ENCODE results near the gene CIP2A.

The CIP2A gene

DNA sequence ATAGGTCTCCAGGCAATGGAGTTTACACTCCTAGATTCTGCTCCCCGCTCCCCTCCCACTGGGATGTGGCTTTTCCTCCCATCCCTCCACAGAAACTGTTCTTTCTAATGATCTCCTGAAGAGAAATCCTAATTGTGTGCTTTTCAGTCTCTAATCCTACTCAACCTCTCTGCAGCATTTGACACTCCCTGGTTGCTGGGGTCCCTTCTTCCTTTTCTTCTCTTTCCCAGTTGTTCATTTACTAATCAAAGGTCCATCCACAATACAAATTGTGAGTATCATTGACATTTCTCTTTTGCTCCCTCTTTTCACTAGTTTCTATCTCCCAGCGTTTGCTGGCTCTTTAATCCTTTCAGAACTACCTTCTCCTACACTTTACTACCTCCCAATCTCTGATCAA is 72.4 kb downstream of the CIP2A start:
- no peak for DNase-seq (ENCODE audit: low read depth)
- TF ChIP-seq, protein P1, sequence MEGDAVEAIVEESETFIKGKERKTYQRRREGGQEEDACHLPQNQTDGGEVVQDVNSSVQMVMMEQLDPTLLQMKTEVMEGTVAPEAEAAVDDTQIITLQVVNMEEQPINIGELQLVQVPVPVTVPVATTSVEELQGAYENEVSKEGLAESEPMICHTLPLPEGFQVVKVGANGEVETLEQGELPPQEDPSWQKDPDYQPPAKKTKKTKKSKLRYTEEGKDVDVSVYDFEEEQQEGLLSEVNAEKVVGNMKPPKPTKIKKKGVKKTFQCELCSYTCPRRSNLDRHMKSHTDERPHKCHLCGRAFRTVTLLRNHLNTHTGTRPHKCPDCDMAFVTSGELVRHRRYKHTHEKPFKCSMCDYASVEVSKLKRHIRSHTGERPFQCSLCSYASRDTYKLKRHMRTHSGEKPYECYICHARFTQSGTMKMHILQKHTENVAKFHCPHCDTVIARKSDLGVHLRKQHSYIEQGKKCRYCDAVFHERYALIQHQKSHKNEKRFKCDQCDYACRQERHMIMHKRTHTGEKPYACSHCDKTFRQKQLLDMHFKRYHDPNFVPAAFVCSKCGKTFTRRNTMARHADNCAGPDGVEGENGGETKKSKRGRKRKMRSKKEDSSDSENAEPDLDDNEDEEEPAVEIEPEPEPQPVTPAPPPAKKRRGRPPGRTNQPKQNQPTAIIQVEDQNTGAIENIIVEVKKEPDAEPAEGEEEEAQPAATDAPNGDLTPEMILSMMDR (IDR thresholded peaks at IDR 0.05; ENCODE audit: low read depth, low read length, missing control alignments): no peak
- no peak overlapping the region for H3K4me3 ChIP-seq (ENCODE audit: low read depth, low read length)

DNA sequence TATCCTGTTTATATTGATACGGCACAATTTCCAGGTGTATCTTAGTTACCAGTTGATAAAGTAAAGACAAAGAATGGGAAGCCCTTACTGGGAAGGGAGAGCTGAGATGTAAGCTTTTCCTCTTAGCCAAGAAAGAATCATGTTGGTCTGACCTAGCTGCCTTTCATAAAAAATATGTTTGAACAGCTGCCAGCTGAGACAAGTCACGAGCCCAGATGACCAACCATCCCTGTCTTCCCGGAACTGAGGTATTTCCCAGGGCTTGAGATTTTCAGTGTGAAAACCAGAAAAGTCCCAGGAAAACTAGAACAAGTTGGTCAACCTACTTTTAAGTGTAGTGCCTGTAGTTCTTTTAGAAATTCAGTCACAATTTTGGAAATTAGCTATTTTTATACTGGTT is 75.3 kb downstream of the CIP2A start:
- no peak for DNase-seq (ENCODE audit: low read depth)
- TF ChIP-seq, protein P1 (IDR thresholded peaks at IDR 0.05; ENCODE audit: low read depth, low read length, missing control alignments): no peak
- no peak overlapping the region for H3K4me3 ChIP-seq (ENCODE audit: low read depth, low read length)

DNA sequence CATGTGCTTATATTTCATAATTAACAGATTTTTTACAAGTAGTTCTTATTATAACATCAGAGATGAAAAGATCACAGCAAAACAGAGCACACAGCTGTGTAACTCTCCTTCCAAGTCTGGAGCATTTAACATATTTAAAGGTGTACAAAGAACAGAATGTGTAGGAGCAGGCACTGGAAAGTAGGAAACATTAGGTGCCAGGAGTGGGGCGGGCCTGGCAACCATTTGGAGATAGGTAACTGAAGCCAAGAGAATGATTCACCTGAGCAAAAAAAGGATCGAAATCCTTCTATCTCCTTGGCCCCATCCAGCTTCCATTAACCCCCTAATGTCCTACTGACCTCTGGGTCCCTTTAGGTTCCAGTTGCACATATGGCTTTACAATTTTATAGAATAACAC is 76.6 kb downstream of the CIP2A start:
- TF ChIP-seq, protein P1 (IDR thresholded peaks at IDR 0.05; ENCODE audit: low read depth, low read length, missing control alignments): no peak
- DNase-seq (ENCODE audit: low read depth): no peak

DNA sequence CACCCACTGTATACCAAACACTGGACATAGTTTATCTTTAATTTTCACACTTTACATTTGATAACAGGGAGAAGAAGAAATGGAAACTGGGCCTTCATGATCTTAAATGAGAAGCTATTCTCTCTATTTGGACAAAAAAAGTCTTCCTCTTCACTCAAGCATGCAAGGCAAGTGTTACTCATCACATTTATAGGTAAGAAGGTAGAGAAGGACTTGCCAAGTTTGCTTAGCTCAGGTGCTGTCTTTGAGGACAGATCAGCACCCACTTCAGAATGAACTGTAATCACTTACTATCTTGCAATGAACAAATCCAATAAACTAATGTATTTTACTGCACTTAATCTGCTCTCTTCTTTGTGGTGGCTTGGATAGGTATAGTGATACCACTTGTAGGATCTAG is 77.7 kb downstream of the CIP2A start:
- no peak overlapping the region for H3K4me3 ChIP-seq (ENCODE audit: low read depth, low read length)
- no peak for DNase-seq (ENCODE audit: low read depth)
- TF ChIP-seq, protein P1 (IDR thresholded peaks at IDR 0.05; ENCODE audit: low read depth, low read length, missing control alignments): no peak

More for the DNA sequence above, 76.6 kb downstream of the CIP2A start:
- H3K4me3 ChIP-seq (ENCODE audit: low read depth, low read length): no peak overlapping the region

DNA sequence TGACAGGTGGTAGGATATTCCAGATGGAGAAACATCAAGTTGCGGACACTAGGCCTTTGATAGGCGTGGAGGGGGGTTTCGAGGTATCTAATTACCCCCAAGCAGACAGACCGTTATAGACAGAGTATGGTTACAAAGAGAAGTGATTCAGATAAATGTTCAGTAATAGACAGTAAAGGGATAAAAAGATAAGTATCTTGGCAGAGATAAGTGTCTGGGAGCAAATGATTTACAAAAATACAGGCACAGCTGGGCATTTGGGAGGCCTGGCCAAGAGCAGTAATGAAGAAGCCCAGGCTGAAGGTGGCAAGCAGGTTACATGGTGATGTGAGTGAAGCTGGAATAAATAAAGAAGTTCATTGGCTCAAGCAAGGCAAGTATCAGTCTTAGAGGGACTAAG is 78.2 kb downstream of the CIP2A start:
- TF ChIP-seq, protein P1 (IDR thresholded peaks at IDR 0.05; ENCODE audit: low read depth, low read length, missing control alignments): no peak
- no peak overlapping the region for H3K4me3 ChIP-seq (ENCODE audit: low read depth, low read length)
- no peak for DNase-seq (ENCODE audit: low read depth)

DNA sequence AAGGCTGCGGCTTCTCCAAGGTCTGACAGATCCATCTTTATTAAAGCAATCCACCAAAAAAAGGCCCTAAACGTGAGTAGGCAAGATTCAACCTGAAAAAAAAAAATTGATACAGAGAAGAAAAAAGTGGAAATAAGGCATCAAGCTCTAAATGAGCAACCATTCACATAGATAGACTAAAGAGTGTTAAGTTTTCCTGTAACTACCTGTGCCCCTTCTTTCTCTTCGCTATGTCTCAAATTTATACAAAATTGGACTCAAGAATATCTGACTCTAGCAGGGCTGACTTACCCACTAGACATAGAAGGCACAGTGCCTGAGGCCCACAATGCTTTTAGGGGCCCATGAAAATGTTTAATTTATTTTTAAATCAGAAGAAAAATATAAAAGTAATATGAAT is 78.7 kb downstream of the CIP2A start, which contains the start of gene MYH15:
TSS of gene MYH15 (minus strand) at position 101 of the 400 bp plus-strand sequence. CDS start at position 35, 66 bp downstream.
- TF ChIP-seq, protein P1 (IDR thresholded peaks at IDR 0.05; ENCODE audit: low read depth, low read length, missing control alignments): no peak
- no peak for DNase-seq (ENCODE audit: low read depth)
- H3K4me3 ChIP-seq (ENCODE audit: low read depth, low read length): no peak within 1 kb of the TSS

DNA sequence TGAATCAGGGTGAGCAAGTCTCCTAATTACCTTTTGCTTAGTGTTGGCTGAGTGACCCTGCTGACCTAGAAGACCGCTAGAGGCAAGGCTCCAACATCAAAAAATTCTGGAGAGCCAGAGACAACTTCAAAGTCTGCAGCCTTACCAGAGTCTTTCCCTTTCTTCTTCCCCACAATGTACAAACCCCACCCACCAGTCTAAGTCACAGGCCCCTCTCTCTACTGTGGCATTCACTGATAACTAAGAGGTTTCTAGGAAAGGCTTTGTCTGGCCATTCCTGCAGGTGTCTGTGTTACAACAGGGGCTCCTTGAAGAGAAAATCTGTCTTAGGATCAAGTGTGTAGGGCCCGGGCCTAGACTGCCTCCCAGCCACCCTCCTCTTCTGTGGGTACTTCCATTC is 79.4 kb downstream of the CIP2A start:
- no peak overlapping the region for H3K4me3 ChIP-seq (ENCODE audit: low read depth, low read length)
- DNase-seq (ENCODE audit: low read depth): no peak
- TF ChIP-seq, protein P1 (IDR thresholded peaks at IDR 0.05; ENCODE audit: low read depth, low read length, missing control alignments): no peak
